Islet of Langerhans (tissue), 1 donor: Measurements from ENCODE around the gene NFATC3.

Experiments
- FAIRE-seq: peaks from one replicate; lab custom pipeline; 2011; peaks lifted over from hg19 to GRCh38; lab: Jason Lieb, UNC

The NFATC3 gene

GRCh38 chr16:68190736-68191510, 105.8 kb downstream of the NFATC3 start:
- FAIRE-seq: no peak

- no peak for FAIRE-seq
Measured at GRCh38 chr16:68194251-68194650, 109.1 kb downstream of the NFATC3 start.

- no peak for FAIRE-seq
Measured at GRCh38 chr16:68197250-68197649, 112.1 kb downstream of the NFATC3 start.

DNA sequence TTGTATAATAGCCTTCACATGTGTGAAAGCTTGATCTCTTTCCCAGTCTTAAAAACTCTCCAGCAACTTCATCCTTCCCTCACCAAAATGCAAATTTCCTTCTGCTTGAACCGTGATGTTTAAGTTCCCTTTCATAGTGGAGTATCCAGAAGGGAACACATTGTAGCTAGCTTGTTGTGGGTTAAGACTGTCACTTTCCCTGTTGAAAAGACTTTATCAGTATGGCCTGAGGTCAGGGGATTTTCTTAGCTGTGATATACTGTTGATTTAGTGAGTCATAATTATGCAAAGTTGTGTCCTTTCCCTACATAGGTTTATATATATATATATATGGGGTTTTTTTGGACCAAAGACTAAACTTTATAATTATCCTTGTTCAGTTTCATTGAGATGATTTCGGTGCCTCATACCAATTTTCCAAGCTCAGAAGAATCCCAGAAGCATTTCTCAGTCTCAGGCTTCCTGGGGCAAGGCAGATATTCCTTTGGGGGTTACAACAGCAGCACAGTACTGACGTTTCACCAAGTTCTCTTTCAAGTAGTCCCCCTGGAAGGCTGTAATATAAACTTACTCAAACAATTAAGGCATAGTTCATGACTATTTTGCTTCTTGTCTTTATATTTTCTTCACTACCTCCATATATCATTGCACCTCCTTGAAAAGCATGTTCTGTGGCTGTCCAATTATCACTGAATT, 115.1 kb downstream of the NFATC3 start:
- no peak for FAIRE-seq

- no peak for FAIRE-seq
Measured at GRCh38 chr16:68202091-68202519, 116.9 kb downstream of the NFATC3 start.

GRCh38 chr16:68206245-68206644, 121.1 kb downstream of the NFATC3 start:
- FAIRE-seq: no peak

DNA sequence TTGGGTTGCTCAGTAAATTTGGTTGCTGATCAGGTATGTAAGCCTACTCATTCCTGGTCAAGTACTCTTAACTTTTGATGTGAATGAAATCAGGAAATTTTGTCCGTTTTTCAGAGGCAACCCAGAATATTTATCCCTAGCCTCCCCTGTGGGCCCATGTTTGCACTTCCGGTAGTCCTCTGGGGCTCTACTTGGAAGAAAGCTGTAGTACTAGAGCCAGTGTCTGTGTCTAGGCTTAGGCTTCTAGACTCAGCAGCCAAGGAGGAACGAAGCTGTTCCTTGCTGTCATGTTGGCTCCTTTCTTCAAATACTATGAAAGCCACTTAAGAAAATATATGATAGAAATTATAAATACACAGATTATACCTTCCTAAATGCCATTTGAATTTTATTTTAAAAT, 129.6 kb downstream of the NFATC3 start:
- no peak for FAIRE-seq

- no peak for FAIRE-seq
Measured at GRCh38 chr16:68215302-68215701, 130.1 kb downstream of the NFATC3 start.

DNA sequence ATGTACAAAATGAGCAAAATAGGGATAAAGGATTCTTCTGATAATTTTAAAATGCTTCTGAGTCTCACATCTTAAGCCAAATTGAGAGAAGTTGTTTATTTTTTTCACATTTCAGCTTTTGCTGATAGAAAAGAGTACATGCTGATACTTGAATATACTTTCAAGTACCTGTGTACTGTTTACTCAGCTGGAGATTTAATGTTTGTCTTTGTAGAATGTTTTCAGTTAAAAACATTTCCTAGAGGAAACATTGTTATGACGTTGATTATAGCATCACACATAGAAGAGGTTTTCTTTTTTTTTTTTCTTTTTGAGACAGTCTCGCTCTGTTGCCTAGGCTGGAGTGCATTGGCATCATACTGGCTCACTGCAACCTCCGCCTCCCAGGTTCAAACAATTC, 131.1 kb downstream of the NFATC3 start:
- FAIRE-seq: no peak

- FAIRE-seq: no peak
Measured at GRCh38 chr16:68217506-68217905, 132.3 kb downstream of the NFATC3 start.

GRCh38 chr16:68219725-68220351, 134.7 kb downstream of the NFATC3 start:
- no peak for FAIRE-seq

- FAIRE-seq: no peak
Measured at GRCh38 chr16:68223072-68223471, 137.9 kb downstream of the NFATC3 start.

GRCh38 chr16:68226116-68226515, 140.9 kb downstream of the NFATC3 start:
- FAIRE-seq: no peak

DNA sequence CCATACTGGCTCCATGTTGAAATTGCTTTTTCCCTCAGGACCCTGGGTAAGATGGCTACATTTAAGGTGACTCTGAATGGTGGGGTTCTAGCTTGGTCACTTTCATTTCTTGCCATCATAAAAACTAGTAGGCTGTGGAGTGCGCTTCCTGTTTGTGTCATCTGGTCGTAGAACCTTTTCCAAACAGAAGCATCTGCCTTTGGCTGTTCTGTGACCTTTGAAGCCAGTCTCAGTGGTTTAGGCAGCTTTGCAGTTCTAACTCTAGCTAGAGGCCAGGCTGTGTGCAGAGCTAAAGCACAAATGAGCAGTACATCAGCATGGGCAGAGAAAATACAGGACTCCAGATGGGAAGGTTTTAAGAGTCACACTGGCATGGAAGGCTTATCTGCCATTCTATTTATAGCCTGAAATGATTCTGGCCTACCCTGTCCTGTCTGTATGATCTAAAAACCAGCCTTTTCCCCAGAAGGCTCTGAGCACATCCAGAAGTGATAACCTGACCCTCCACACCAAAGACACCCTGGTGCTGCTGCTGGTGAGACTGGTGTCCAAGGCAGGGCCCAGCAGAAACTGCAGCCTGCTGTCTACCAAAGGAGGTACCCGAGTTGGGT, 142.1 kb downstream of the NFATC3 start:
- FAIRE-seq: no peak

GRCh38 chr16:68227850-68228553, 142.8 kb downstream of the NFATC3 start:
- FAIRE-seq: no peak

DNA sequence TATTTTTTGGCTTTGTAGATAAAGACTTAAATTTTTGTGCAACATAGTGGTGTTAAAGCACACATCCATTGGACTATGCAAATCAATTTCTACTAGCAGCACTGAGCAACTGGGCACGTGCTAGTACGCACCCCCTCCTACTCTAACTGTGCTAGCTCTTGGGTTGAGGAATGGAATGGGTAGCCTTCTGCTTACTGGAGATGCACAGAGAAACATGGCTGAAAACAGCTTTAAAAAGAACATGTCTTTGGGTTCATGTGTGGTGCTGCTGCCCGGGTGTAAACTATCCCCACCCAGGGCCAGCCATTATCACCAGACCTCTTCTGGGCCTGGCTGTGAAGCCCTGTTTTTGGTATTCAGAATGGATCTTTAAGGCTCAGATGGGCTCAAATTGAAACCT, 143.5 kb downstream of the NFATC3 start:
- no peak for FAIRE-seq

- peak; percentile 78 for FAIRE-seq
Measured at GRCh38 chr16:68229431-68230175, 144.4 kb downstream of the NFATC3 start.

DNA sequence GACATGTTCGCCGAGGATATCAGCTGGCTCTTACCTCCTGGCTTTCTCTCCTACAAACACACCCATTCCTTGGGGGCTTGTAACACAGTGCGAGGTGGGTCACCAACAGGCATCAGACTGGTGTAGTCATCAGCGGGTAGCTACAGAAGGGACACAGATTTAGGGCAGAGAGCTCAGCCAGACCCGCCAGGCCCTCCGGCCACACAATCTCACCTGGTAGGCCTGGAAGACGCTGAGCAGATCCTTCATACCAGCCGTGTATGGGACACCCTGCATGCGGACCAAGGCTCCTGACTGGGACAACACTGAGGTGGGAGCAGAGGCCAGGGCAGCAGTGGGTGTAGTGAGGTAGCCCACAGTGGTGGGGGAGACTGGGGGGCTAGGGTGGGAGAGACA, 145.0 kb downstream of the NFATC3 start:
- FAIRE-seq: no peak

GRCh38 chr16:68230956-68231355, 145.8 kb downstream of the NFATC3 start:
- no peak for FAIRE-seq

- no peak for FAIRE-seq
Measured at GRCh38 chr16:68231384-68232136, 146.4 kb downstream of the NFATC3 start.

GRCh38 chr16:68232335-68232734, 147.2 kb downstream of the NFATC3 start:
- no peak for FAIRE-seq
